ENCODE measurements around the gene CEP112.

Gene CEP112

GRCh38 chr17:66187718-66188117 lies 4.2 kb downstream of the CEP112 start:
- no peak for TF ChIP-seq CTCF (IDR thresholded peaks at IDR 0.05)
- TF ChIP-seq ZFX (IDR thresholded peaks at IDR 0.05; ENCODE audit: borderline replicate concordance), result no peak
- no peak overlapping the region for H3K27ac ChIP-seq

- TF ChIP-seq ZFX (IDR thresholded peaks at IDR 0.05; ENCODE audit: borderline replicate concordance) (no peak), CTCF (IDR thresholded peaks at IDR 0.05) (no peak)
- H3K27ac ChIP-seq, result no peak overlapping the region
Measured at GRCh38 chr17:66185862-66186261, 6.1 kb downstream of the CEP112 start.

- TF ChIP-seq CTCF (IDR thresholded peaks at IDR 0.05) (no peak), ZFX (IDR thresholded peaks at IDR 0.05; ENCODE audit: borderline replicate concordance) (no peak)
- H3K27ac ChIP-seq, result no peak overlapping the region
Measured at GRCh38 chr17:66184392-66184791, 7.5 kb downstream of the CEP112 start.

- no peak overlapping the region for H3K27ac ChIP-seq
- TF ChIP-seq CTCF (IDR thresholded peaks at IDR 0.05) (no peak), ZFX (IDR thresholded peaks at IDR 0.05; ENCODE audit: borderline replicate concordance) (no peak)
Measured at GRCh38 chr17:66183529-66183928, 8.4 kb downstream of the CEP112 start.

GRCh38 chr17:66178642-66179041 lies 13.3 kb downstream of the CEP112 start:
- TF ChIP-seq ZFX (IDR thresholded peaks at IDR 0.05; ENCODE audit: borderline replicate concordance), result no peak
- no peak for TF ChIP-seq CTCF (IDR thresholded peaks at IDR 0.05)
- H3K27ac ChIP-seq, result no peak overlapping the region

- H3K27ac ChIP-seq, result peak overlapping the region; percentile 29; the same call in 1 of the 2 replicates
- TF ChIP-seq CTCF (IDR thresholded peaks at IDR 0.05), result no peak
- TF ChIP-seq ZFX (IDR thresholded peaks at IDR 0.05; ENCODE audit: borderline replicate concordance), result no peak
Measured at GRCh38 chr17:66177048-66177447, 14.9 kb downstream of the CEP112 start.

- no peak overlapping the region for H3K27ac ChIP-seq
- TF ChIP-seq ZFX (IDR thresholded peaks at IDR 0.05; ENCODE audit: borderline replicate concordance) (no peak), CTCF (IDR thresholded peaks at IDR 0.05) (no peak)
Measured at GRCh38 chr17:66175892-66176291, 16.0 kb downstream of the CEP112 start.
